HCT116 (cell line): ENCODE measurements around the gene BMP7. TPM values are rescaled to one million over a fixed set of nuclear protein-coding genes. Genes with fewer than 3 reads are reported as not detected.

Experiments
- ATAC-seq: fragments of 200-7000 bp; cut with Tn5 transposase; 2 replicates; pipeline ENCODE4 v1.9.1; 2020; ENCODE audit warnings: mild to moderate bottlenecking, moderate library complexity
- BruUV-seq: library from RNA; stranded (reverse); fragments of 400-500 nt; replicated peaks from 2 replicates; lab custom pipeline; 2021; lab: Mats Ljungman, UMichigan
- CTCF ChIA-PET: fragments of 300-600 bp; sonication (Branson Sonifier 250); formaldehyde crosslinking; loops from one replicate; lab custom pipeline; 2021; ENCODE audit warnings: antibody characterized with exemption; lab: Charles Lee
- POLR2A ChIA-PET: fragments of 300-600, 350-600 bp; sonication (Branson Sonifier 250); formaldehyde crosslinking; loops from one replicate; lab custom pipeline; 2021; ENCODE audit warnings: antibody characterized with exemption; lab: Charles Lee
- RAD21 ChIA-PET, 2 experiments: fragments of 300-600 bp; sonication (Branson Sonifier 250); formaldehyde crosslinking; loops; one replicate each; lab custom pipeline; 2023; ENCODE audit warnings: low total read pairs in 2 of 2; ENCODE audit not compliant: uncharacterized antibody in 2 of 2, unreplicated experiment in 2 of 2, low non-redundant PET in 1 of 2; lab: Charles Lee
- DNase-seq: peaks from one replicate; pipeline ENCODE4 v3.0.0-alpha.2; 2010; ENCODE audit warnings: low read depth, low spot score
- H2AFZ ChIP-seq: fragments of 200-600 bp; shearing (Covaris generic), sonication (generic); 2 replicates; pipeline ENCODE4 v1.6.1; 2017; ENCODE audit warnings: low read depth, mixed run types, mixed read lengths, antibody characterized with exemption, low read length; ENCODE audit not compliant: poor library complexity, severe bottlenecking
- H3K27ac ChIP-seq: 2 replicates; pipeline ENCODE4 v1.5.1; 2012; ENCODE audit warnings: low read depth, low read length
- H3K27me3 ChIP-seq: fragments of 200-600 bp; sonication (generic); 2 replicates; pipeline ENCODE4 v1.6.1; 2016; ENCODE audit warnings: mixed run types, low read length, mixed read lengths; ENCODE audit not compliant: insufficient read depth
- H3K36me3 ChIP-seq, 2 experiments: fragments of 200-500 bp in 1 of 2; fragments of 200-600 bp in 1 of 2; sonication (Bioruptor generic) in 1 of 2; sonication (generic) in 1 of 2; 2 replicates each; pipeline versions ENCODE4 v1.5.1 to v1.6.1; 2014 to 2016; ENCODE audit warnings: low read length in 2 of 2, inconsistent platforms in 1 of 2, mixed read lengths in 1 of 2, mixed run types in 1 of 2; ENCODE audit not compliant: insufficient read depth in 2 of 2, control insufficient read depth in 1 of 2
- H3K4me1 ChIP-seq, 2 experiments: fragments of 200-600 bp in 1 of 2; sonication (generic) in 1 of 2; 2 replicates each; pipeline versions ENCODE4 v1.5.1 to v1.6.1; 2012 to 2017; ENCODE audit warnings: low read length in 2 of 2, inconsistent platforms in 1 of 2, mild to moderate bottlenecking in 1 of 2, mixed read lengths in 1 of 2, mixed run types in 1 of 2, moderate library complexity in 1 of 2; ENCODE audit not compliant: insufficient read depth in 2 of 2, control insufficient read depth in 1 of 2
- H3K4me2 ChIP-seq: fragments of 200-600 bp; sonication (generic); 2 replicates; pipeline ENCODE4 v1.6.1; 2017; ENCODE audit warnings: mixed run types, low read length, mixed read lengths
- H3K4me3 ChIP-seq, 2 experiments: fragments of 200-600 bp in 1 of 2; sonication (generic) in 1 of 2; replicated peaks in 1 of 2; 2 replicates each; pipeline ENCODE4 v1.5.1; 2011 to 2016; ENCODE audit warnings: low read length in 2 of 2, control low read depth in 1 of 2, low read depth in 1 of 2, mild to moderate bottlenecking in 1 of 2, mixed read lengths in 1 of 2, mixed run types in 1 of 2
- H3K79me2 ChIP-seq: fragments of 200-600 bp; sonication (generic); 2 replicates; pipeline ENCODE4 v1.6.1; 2017; ENCODE audit warnings: mild to moderate bottlenecking, mixed run types, low read length, moderate library complexity, mixed read lengths; ENCODE audit not compliant: insufficient read depth
- H3K9ac ChIP-seq: fragments of 200-600 bp; sonication (generic); 2 replicates; pipeline ENCODE4 v1.6.1; 2016; ENCODE audit warnings: low read length, mixed read lengths
- H3K9me2 ChIP-seq: fragments of 200-600 bp; sonication (generic), shearing (Covaris generic); 2 replicates; pipeline ENCODE4 v1.6.1; 2017; ENCODE audit warnings: mixed run types, mild to moderate bottlenecking, moderate library complexity; ENCODE audit not compliant: insufficient read depth
- H3K9me3 ChIP-seq, 2 experiments: fragments of 200-500 bp in 1 of 2; fragments of 200-600 bp in 1 of 2; sonication (Bioruptor generic) in 1 of 2; sonication (generic) in 1 of 2; 2 replicates each; pipeline ENCODE4 v1.6.1; 2014 to 2017; ENCODE audit warnings: low read length in 2 of 2, mixed read lengths in 2 of 2, inconsistent platforms in 1 of 2, low read depth in 1 of 2, mild to moderate bottlenecking in 1 of 2, mixed run types in 1 of 2, moderate library complexity in 1 of 2; ENCODE audit not compliant: control insufficient read depth in 1 of 2, insufficient read depth in 1 of 2
- H4K20me1 ChIP-seq: fragments of 200-600 bp; sonication (generic), shearing (Covaris generic); 2 replicates; pipeline ENCODE4 v1.6.1; 2017; ENCODE audit warnings: mixed run types, mild to moderate bottlenecking, moderate library complexity; ENCODE audit not compliant: insufficient read depth
- ATF3 ChIP-seq: IDR thresholded peaks from 2 replicates; pipeline ENCODE4 v1.6.1; 2012
- CBX3 ChIP-seq: IDR thresholded peaks from 2 replicates; pipeline ENCODE4 v1.6.1; 2012; ENCODE audit warnings: low read depth
- CEBPB ChIP-seq: IDR thresholded peaks from 2 replicates; pipeline ENCODE4 v1.6.1; 2012; ENCODE audit warnings: low read depth
- EGR1 ChIP-seq: IDR thresholded peaks from 2 replicates; pipeline ENCODE4 v1.6.1; 2012; ENCODE audit warnings: low read depth
- EZH2phosphoT487 ChIP-seq: fragments of 200-600 bp; IDR thresholded peaks from 2 replicates; pipeline ENCODE4 v1.6.1; 2018; ENCODE audit warnings: antibody characterized with exemption, borderline replicate concordance
- JUND ChIP-seq: IDR thresholded peaks from 2 replicates; pipeline ENCODE4 v1.6.1; 2012
- POLR2A ChIP-seq: IDR thresholded peaks from 2 replicates; pipeline ENCODE4 v1.7.0; 2011; ENCODE audit warnings: borderline replicate concordance; ENCODE audit not compliant: insufficient read depth, insufficient read length; ENCODE audit errors: extremely low read depth
- POLR2AphosphoS5 ChIP-seq: IDR thresholded peaks from 2 replicates; pipeline ENCODE4 v1.6.1; 2011; ENCODE audit warnings: mild to moderate bottlenecking, low read depth, low read length, moderate library complexity
- RAD21 ChIP-seq: IDR thresholded peaks from 2 replicates; pipeline ENCODE4 v1.6.1; 2012; ENCODE audit warnings: low read depth, mild to moderate bottlenecking
- REST ChIP-seq: IDR thresholded peaks from 2 replicates; pipeline ENCODE4 v1.6.1; 2012; ENCODE audit warnings: low read depth
- SIN3A ChIP-seq: IDR thresholded peaks from 2 replicates; pipeline ENCODE4 v1.6.1; 2012; ENCODE audit warnings: low read depth
- SRF ChIP-seq: IDR thresholded peaks from 2 replicates; pipeline ENCODE4 v1.6.1; 2012; ENCODE audit warnings: low read depth
- TCF7L2 ChIP-seq: IDR thresholded peaks from 2 replicates; pipeline ENCODE4 v1.7.0; 2011; ENCODE audit warnings: borderline replicate concordance, inconsistent platforms; ENCODE audit not compliant: insufficient read depth, insufficient read length; ENCODE audit errors: extremely low read depth
- ZFX ChIP-seq: fragments of 450-650 bp; IDR thresholded peaks from 2 replicates; pipeline ENCODE4 v1.6.1; 2017
- ZNF274 ChIP-seq: fragments of 200-500 bp; sonication (Bioruptor generic); IDR thresholded peaks from 2 replicates; pipeline ENCODE4 v1.6.1; 2014; ENCODE audit warnings: mild to moderate bottlenecking, low read depth, low read length, inconsistent platforms
- intact Hi-C: fragments of 100-400 bp; cut with micrococcal nuclease; formaldehyde crosslinking; loops from 2 replicates; pipeline ENCODE4 v1.10.0; 2022
- total RNA-seq: library from RNA; stranded (reverse); gene quantifications from one replicate; pipeline ENCODE4 v1.2.1, GENCODE V29; 2021; ENCODE audit not compliant: unreplicated experiment
- TF ChIP-seq, protein P1 (sequence below): IDR thresholded peaks from 2 replicates; pipeline ENCODE4 v1.6.1; 2011; ENCODE audit warnings: mild to moderate bottlenecking, low read length, moderate library complexity; ENCODE audit not compliant: insufficient replicate concordance; ENCODE audit errors: extremely low read depth
- TF ChIP-seq, protein P2 (sequence below), 3 experiments: fragments of 200-600 bp in 1 of 3; sonication (generic) in 1 of 3; IDR thresholded peaks in 2 of 3; conservative IDR thresholded peaks in 1 of 3; 2 replicates each; pipeline ENCODE4 v1.5.1; 2012 to 2017; ENCODE audit warnings: low read depth in 2 of 3, low read length in 2 of 3, antibody characterized with exemption in 1 of 3, borderline replicate concordance in 1 of 3, control low read depth in 1 of 3, mild to moderate bottlenecking in 1 of 3, mixed read lengths in 1 of 3, mixed run types in 1 of 3, moderate library complexity in 1 of 3; ENCODE audit not compliant: insufficient read depth in 1 of 3

Gene BMP7
- total RNA-seq, 1 experiment from 2014 or later, result 7.0 TPM

DNA sequence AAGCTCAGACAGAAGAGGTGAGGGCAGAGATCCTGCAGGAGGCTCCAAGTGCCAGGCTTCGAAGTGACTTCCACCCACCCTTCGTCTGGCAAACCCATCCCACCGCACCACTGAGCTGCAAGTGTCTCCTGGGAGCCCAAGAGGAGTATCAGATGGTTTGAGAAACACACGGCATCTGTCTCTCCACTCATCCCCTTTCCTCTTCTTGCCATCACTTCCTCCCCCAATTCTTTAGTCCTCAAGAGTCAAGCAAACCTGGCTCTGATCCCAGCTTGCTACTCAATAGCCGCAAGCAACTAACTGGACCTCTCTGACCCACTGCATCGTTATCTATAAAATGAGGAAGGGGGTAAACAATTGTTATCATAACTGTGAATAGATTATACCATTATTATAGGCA is 142.1 kb downstream of the BMP7 start:
- no peaks in the 10 kb centered on the region for H3K4me1 ChIP-seq
- H3K9me2 ChIP-seq, result no peaks in the 10 kb centered on the region
- no peak overlapping the region for H3K4me3 ChIP-seq
- no peaks in the 10 kb centered on the region for H3K79me2 ChIP-seq
- no peaks in the 10 kb centered on the region for H3K9me3 ChIP-seq
- no peak overlapping the region for H3K27ac ChIP-seq
- H4K20me1 ChIP-seq, result no peaks in the 10 kb centered on the region
- no peak for TF ChIP-seq CEBPB
- no peak for TF ChIP-seq ZNF274
- TF ChIP-seq, protein P1, sequence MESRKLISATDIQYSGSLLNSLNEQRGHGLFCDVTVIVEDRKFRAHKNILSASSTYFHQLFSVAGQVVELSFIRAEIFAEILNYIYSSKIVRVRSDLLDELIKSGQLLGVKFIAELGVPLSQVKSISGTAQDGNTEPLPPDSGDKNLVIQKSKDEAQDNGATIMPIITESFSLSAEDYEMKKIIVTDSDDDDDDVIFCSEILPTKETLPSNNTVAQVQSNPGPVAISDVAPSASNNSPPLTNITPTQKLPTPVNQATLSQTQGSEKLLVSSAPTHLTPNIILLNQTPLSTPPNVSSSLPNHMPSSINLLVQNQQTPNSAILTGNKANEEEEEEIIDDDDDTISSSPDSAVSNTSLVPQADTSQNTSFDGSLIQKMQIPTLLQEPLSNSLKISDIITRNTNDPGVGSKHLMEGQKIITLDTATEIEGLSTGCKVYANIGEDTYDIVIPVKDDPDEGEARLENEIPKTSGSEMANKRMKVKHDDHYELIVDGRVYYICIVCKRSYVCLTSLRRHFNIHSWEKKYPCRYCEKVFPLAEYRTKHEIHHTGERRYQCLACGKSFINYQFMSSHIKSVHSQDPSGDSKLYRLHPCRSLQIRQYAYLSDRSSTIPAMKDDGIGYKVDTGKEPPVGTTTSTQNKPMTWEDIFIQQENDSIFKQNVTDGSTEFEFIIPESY, result no peak
- no peak for TF ChIP-seq ATF3
- no peak for TF ChIP-seq SIN3A
- TF ChIP-seq TCF7L2, result no peak
- TF ChIP-seq EGR1, result no peak
- TF ChIP-seq EZH2phosphoT487, result no peak
- TF ChIP-seq, protein P2, sequence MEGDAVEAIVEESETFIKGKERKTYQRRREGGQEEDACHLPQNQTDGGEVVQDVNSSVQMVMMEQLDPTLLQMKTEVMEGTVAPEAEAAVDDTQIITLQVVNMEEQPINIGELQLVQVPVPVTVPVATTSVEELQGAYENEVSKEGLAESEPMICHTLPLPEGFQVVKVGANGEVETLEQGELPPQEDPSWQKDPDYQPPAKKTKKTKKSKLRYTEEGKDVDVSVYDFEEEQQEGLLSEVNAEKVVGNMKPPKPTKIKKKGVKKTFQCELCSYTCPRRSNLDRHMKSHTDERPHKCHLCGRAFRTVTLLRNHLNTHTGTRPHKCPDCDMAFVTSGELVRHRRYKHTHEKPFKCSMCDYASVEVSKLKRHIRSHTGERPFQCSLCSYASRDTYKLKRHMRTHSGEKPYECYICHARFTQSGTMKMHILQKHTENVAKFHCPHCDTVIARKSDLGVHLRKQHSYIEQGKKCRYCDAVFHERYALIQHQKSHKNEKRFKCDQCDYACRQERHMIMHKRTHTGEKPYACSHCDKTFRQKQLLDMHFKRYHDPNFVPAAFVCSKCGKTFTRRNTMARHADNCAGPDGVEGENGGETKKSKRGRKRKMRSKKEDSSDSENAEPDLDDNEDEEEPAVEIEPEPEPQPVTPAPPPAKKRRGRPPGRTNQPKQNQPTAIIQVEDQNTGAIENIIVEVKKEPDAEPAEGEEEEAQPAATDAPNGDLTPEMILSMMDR (IDR thresholded peaks at IDR 0.05 in 2 of 3, conservative IDR thresholded peaks at IDR 0.05 in 1 of 3; ENCODE audit: borderline replicate concordance in 1 of 3, insufficient read depth in 1 of 3, low read depth in 2 of 3, low read length in 2 of 3), result no peak
- no peak for TF ChIP-seq POLR2A
- no peak for TF ChIP-seq JUND
- TF ChIP-seq CBX3, result no peak
- no peak for TF ChIP-seq RAD21
- TF ChIP-seq REST, result no peak
- TF ChIP-seq POLR2AphosphoS5, result no peak
- no peak for TF ChIP-seq ZFX
- TF ChIP-seq SRF, result no peak
- no peak overlapping the region for H3K9ac ChIP-seq
- H2AFZ ChIP-seq, result no peak overlapping the region
- DNase-seq, result no peak
- H3K27me3 ChIP-seq, result no peaks in the 10 kb centered on the region
- no peak overlapping the region for H3K4me2 ChIP-seq
- ATAC-seq, result no peak
- BruUV-seq, result no TSS peak
- ChIA-PET POLR2A (no interaction called here), CTCF (no interaction called here), RAD21 (no interaction called here)
- H3K36me3 ChIP-seq, result no peaks in the 10 kb centered on the region
- intact Hi-C loops, result no loop called here
